OCI-LY7 (cell line): ENCODE results near the gene PACS1. TPM values are rescaled to one million over a fixed set of nuclear protein-coding genes. Genes with fewer than 3 reads are reported as not detected.

Source experiments
- BruUV-seq: library from RNA; stranded (reverse); fragments of 400-500 nt; replicated peaks from 2 replicates; lab custom pipeline; 2021; lab: Mats Ljungman, UMichigan
- CTCF ChIA-PET: fragments of 300-600 bp; sonication (Branson Sonifier 250); formaldehyde crosslinking; loops from one replicate; lab custom pipeline; 2022; ENCODE audit warnings: antibody characterized with exemption; ENCODE audit not compliant: unreplicated experiment; lab: Charles Lee
- POLR2A ChIA-PET: fragments of 300-600 bp; sonication (Branson Sonifier 250); formaldehyde crosslinking; loops from one replicate; lab custom pipeline; 2022; ENCODE audit warnings: antibody characterized with exemption; lab: Charles Lee
- DNase-seq: peaks from one replicate; pipeline ENCODE4 v3.0.0-alpha.2; 2015; ENCODE audit warnings: low spot score
- H2AFZ ChIP-seq: fragments of 200-600 bp; sonication (generic), shearing (Covaris generic); 2 replicates; pipeline ENCODE4 v1.6.1; 2014; ENCODE audit warnings: mild to moderate bottlenecking, antibody characterized with exemption, low read length, moderate library complexity
- H3K27ac ChIP-seq: fragments of 200-600 bp; sonication (generic); 2 replicates; pipeline ENCODE4 v1.5.1; 2014; ENCODE audit warnings: mixed run types, low read depth, mild to moderate bottlenecking, moderate library complexity, low read length, inconsistent platforms; ENCODE audit not compliant: poor library complexity, severe bottlenecking
- H3K36me3 ChIP-seq: fragments of 200-600 bp; sonication (generic); 2 replicates; pipeline ENCODE4 v1.6.1; 2014; ENCODE audit warnings: mild to moderate bottlenecking, antibody characterized with exemption, low read length, moderate library complexity, mixed read lengths; ENCODE audit not compliant: insufficient read depth
- H3K4me1 ChIP-seq: fragments of 200-600 bp; sonication (generic); 2 replicates; pipeline ENCODE4 v1.5.1; 2014; ENCODE audit warnings: mild to moderate bottlenecking, low read length; ENCODE audit not compliant: insufficient read depth, poor library complexity, severe bottlenecking
- H3K4me2 ChIP-seq: fragments of 200-600 bp; sonication (generic); 2 replicates; pipeline ENCODE4 v1.6.1; 2014; ENCODE audit warnings: mild to moderate bottlenecking, low read length
- H3K4me3 ChIP-seq: fragments of 200-600 bp; sonication (generic); 2 replicates; pipeline ENCODE4 v1.5.1; 2014; ENCODE audit warnings: mild to moderate bottlenecking, low read depth, low read length; ENCODE audit not compliant: poor library complexity, severe bottlenecking
- H3K79me2 ChIP-seq: fragments of 200-600 bp; sonication (generic); 2 replicates; pipeline ENCODE4 v1.6.1; 2016; ENCODE audit warnings: low read depth, mild to moderate bottlenecking, low read length, moderate library complexity, mixed read lengths; ENCODE audit not compliant: insufficient read depth
- H3K9me2 ChIP-seq: fragments of 200-600 bp; sonication (generic); 2 replicates; pipeline ENCODE4 v1.6.1; 2016; ENCODE audit warnings: mild to moderate bottlenecking, low read length, mixed read lengths; ENCODE audit not compliant: insufficient read depth
- H3K9me3 ChIP-seq: fragments of 200-600 bp; sonication (generic); 2 replicates; pipeline ENCODE4 v1.6.1; 2014; ENCODE audit warnings: mild to moderate bottlenecking, mixed run types, low read length, mixed read lengths
- H4K20me1 ChIP-seq: fragments of 200-600 bp; sonication (generic); 2 replicates; pipeline ENCODE4 v1.6.1; 2014; ENCODE audit warnings: mild to moderate bottlenecking, antibody characterized with exemption, low read length, moderate library complexity, mixed read lengths; ENCODE audit not compliant: insufficient read depth
- EZH2phosphoT487 ChIP-seq: fragments of 200-600 bp; sonication (generic); IDR thresholded peaks from 2 replicates; pipeline ENCODE4 v1.6.1; 2018; ENCODE audit warnings: low read depth, borderline replicate concordance, mild to moderate bottlenecking, mixed run types, antibody characterized with exemption, low read length, moderate library complexity, mixed read lengths
- intact Hi-C: fragments of 100-400 bp; cut with micrococcal nuclease; formaldehyde crosslinking; loops from one replicate; pipeline ENCODE4 v1.10.0; 2022; ENCODE audit not compliant: unreplicated experiment
- total RNA-seq, 2 experiments: library from RNA; depleted of rRNA in 1 of 2; stranded (reverse); fragments of >200 nt in 1 of 2; shearing (Covaris generic) in 1 of 2; gene quantifications; 2 replicates each; pipeline ENCODE4 v1.2.3, GENCODE V29; 2014 to 2022
- TF ChIP-seq, protein P1 (sequence below): fragments of 200-600 bp; sonication (generic); conservative IDR thresholded peaks from 2 replicates; pipeline ENCODE4 v1.5.1; 2014; ENCODE audit warnings: mild to moderate bottlenecking, antibody characterized with exemption, low read length, moderate library complexity, mixed read lengths

The PACS1 gene
- total RNA-seq, 2 experiments from 2014 or later = 23.7 to 52.5 TPM

DNA sequence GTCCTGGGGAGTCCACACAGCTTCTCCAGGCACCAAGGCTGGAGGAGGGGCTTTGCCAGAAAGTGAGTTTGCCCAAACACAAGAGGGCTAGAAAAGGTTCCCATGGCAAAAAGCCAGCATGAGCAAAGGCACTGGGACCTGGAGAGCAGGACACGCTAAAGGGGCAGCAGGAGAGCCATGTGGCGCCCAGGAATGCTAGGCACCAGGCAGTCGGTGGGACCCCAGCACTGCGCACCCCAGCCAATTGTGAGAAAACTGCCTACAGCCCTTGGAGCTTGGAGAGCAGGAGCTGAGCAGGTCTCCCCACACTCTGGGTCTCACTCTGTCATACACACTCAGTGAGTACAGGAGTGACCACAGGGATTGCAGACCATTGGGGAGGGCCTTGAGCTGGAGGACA is 193.2 kb downstream of the PACS1 start:
- no peaks in the 10 kb centered on the region for H3K9me3 ChIP-seq
- DNase-seq = no peak
- H4K20me1 ChIP-seq = no peaks in the 10 kb centered on the region; the same call in 1 of the 2 replicates
- H3K4me1 ChIP-seq = peaks cover 22% of the 10 kb centered on the region
- H3K4me3 ChIP-seq = no peak overlapping the region
- intact Hi-C loops = no loop called here
- TF ChIP-seq, protein P1, sequence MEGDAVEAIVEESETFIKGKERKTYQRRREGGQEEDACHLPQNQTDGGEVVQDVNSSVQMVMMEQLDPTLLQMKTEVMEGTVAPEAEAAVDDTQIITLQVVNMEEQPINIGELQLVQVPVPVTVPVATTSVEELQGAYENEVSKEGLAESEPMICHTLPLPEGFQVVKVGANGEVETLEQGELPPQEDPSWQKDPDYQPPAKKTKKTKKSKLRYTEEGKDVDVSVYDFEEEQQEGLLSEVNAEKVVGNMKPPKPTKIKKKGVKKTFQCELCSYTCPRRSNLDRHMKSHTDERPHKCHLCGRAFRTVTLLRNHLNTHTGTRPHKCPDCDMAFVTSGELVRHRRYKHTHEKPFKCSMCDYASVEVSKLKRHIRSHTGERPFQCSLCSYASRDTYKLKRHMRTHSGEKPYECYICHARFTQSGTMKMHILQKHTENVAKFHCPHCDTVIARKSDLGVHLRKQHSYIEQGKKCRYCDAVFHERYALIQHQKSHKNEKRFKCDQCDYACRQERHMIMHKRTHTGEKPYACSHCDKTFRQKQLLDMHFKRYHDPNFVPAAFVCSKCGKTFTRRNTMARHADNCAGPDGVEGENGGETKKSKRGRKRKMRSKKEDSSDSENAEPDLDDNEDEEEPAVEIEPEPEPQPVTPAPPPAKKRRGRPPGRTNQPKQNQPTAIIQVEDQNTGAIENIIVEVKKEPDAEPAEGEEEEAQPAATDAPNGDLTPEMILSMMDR = no peak
- TF ChIP-seq EZH2phosphoT487 = no peak
- BruUV-seq = no TSS peak
- CTCF ChIA-PET = no interaction called here
- H3K4me2 ChIP-seq = no peak overlapping the region
- H3K27ac ChIP-seq = no peak overlapping the region
- POLR2A ChIA-PET = no interaction called here
- no peaks in the 10 kb centered on the region for H3K9me2 ChIP-seq
- peaks cover 13% of the 10 kb centered on the region; the same call in 1 of the 2 replicates for H3K79me2 ChIP-seq
- H2AFZ ChIP-seq = no peak overlapping the region
- peaks cover 82% of the 10 kb centered on the region for H3K36me3 ChIP-seq

DNA sequence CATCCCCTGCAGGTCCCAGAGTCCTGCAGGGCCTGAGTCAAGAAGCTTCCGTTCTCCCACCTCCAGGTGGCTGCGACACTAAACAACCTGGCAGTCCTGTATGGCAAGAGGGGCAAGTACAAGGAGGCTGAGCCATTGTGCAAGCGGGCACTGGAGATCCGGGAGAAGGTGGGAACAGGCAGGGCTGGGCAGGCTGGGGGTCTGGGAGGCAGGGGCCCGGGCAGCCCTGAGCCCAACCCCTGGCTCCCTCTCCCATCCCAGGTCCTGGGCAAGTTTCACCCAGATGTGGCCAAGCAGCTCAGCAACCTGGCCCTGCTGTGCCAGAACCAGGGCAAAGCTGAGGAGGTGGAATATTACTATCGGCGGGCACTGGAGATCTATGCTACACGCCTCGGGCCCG is 193.7 kb downstream of the PACS1 start:
- Histone ChIP-seq H3K79me2 (peaks cover 9% of the 10 kb centered on the region), H3K4me2 (no peak overlapping the region), H3K36me3 (peaks cover 82% of the 10 kb centered on the region), H4K20me1 (no peaks in the 10 kb centered on the region; the same call in 1 of the 2 replicates), H2AFZ (no peak overlapping the region), H3K27ac (no peak overlapping the region), H3K4me3 (no peak overlapping the region), H3K9me2 (no peaks in the 10 kb centered on the region), H3K4me1 (peaks cover 19% of the 10 kb centered on the region), H3K9me3 (no peaks in the 10 kb centered on the region)
- BruUV-seq = no TSS peak
- TF ChIP-seq, protein P1 = no peak
- TF ChIP-seq EZH2phosphoT487 = no peak
- intact Hi-C loops = no loop called here
- ChIA-PET POLR2A (no interaction called here), CTCF (no interaction called here)
- no peak for DNase-seq

DNA sequence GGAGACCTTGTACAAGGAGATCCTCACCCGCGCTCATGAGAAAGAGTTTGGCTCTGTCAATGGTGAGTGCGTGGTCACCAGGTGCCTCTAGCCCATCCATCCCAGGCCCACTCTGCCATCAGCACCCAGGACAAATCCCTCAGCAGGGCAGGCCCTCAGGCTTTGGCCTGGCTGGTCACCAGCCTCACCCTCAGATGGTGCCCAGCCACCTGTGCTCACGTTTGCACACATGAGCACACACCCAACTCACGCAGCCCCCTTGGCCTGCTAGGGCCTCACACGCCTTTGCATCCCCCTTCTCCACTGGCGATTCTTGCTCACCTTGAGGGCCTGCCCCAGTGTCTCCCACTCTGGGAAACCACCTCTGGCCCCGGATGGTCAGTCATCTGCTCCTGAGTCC is 194.3 kb downstream of the PACS1 start:
- ChIA-PET CTCF (no interaction called here), POLR2A (no interaction called here)
- peaks cover 76% of the 10 kb centered on the region for H3K36me3 ChIP-seq
- TF ChIP-seq, protein P1 = no peak
- TF ChIP-seq EZH2phosphoT487 = no peak
- no peak overlapping the region for H3K27ac ChIP-seq
- H3K4me3 ChIP-seq = no peak overlapping the region
- intact Hi-C loops = no loop called here
- H3K9me3 ChIP-seq = no peaks in the 10 kb centered on the region
- peaks cover 9% of the 10 kb centered on the region for H3K79me2 ChIP-seq
- no peak overlapping the region for H3K4me2 ChIP-seq
- no peak for DNase-seq
- no peak overlapping the region for H2AFZ ChIP-seq
- no peaks in the 10 kb centered on the region for H3K9me2 ChIP-seq
- BruUV-seq = no TSS peak
- no peaks in the 10 kb centered on the region for H4K20me1 ChIP-seq
- peaks cover 15% of the 10 kb centered on the region for H3K4me1 ChIP-seq
